HPDE6-E6E7 (cell line): ENCODE results near the gene SMC4.
A peak's percentile ranks its signal among the peaks of the same experiment; 100 is the strongest.
"Not testable (repeated sequence)": the region's sequence is repeated elsewhere in the genome, so short reads cannot be mapped to it uniquely, and the experiment has no call there.

ENCODE experiments used
- DNase-seq: peaks from one replicate; pipeline ENCODE4 v3.0.0; 2011; ENCODE audit warnings: missing footprints; ENCODE audit errors: extremely low spot score

Gene SMC4

DNA sequence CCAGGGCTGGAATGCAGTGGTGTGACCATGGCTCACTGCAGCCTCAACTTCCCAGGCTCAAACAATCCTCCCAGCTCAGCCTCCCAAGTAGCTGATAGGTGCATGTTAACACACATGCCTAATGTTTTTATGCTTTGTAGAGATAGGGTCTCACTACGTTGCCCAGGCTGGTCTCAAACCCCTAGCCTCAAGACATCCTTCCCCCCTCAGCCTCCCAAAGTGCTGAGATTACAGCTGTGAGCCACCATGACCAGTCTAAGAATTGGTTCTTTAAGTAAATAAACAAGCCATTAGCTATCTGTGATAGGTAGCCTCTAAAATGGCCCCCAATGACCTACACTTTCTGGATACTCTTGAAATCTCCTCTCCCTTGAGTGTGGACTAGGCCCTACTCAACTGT is 46.4 kb downstream of the SMC4 start:
- DNase-seq = no peak

DNA sequence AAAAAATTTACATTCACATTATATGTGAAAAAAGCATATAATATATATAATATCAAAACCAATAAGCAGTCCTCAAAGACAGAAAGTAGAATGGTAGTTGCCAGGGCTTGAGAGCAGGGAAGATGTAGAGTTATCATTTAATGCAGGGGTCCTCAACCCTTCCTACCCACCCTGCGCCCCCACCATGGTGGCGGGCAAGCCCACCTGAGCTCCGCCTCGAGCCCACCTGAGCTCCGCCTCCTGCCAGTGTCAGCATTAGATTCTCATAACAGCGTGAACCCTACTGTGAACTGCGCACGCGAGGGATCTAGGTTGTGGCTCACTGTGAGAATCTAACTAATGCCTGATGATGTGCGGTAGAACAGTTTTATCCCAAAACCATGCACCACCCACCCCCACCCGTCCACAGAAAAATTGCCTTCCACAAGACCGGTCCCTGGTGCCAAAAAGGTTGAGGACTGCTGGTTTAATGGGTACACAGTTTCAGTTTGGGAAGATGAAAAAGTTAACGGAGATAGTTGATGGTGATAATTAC is 47.1 kb downstream of the SMC4 start:
- DNase-seq = no peak

DNA sequence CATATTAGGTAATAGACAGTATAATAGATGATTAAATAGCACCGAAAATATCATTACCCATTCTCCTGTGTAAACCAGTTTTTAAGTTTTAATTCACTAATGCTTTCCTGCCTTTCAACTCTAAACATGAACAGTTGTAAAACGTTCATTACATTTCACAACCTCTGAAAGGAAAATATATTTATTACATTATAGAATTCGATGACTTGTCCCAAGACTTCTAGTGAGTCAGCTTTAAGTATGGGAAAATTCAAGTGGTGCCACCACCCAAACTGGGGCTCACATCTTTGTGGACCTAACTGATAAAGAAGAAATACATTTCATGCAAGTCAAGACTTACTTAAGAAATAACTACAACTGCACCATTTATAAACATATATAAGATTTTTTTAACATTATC is 48.1 kb downstream of the SMC4 start:
- no peak for DNase-seq

DNA sequence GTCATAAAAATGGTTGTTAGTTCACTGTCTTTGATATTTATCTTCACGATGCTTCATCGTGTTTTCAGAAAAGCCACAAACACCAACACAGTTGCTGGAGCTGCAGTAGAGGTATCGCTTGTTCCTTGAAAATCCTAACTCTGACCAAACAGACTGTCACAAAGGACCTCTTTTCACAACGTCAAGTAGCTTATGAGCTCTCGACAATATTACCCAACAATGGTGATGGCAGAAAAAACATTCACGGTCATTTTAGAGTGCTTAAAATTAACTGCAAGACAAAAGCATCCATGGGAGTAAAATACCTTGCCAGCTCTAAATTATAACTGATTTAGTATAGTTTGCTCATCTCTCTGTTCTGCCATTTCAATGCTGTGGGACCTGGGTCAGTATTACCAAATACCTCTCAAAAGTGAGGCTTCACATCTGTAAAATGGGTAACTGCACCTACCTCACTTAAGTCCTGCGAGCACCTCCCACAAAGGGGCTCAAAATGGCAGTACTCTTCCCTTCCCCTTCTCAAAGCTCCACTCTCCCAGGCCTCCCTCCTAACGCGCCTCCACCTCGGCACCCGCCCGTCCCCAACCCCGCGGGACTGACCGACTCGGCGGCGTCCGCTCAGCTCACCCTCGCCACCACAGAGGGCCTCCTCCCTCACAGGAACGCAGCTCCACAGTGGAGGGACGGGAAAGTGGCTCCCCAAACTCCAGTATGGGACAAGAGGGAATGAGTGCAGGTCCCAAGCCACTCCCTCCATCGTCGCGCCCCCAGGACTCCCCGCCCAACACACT is 49.6 kb downstream of the SMC4 start:
- DNase-seq = no peak

DNA sequence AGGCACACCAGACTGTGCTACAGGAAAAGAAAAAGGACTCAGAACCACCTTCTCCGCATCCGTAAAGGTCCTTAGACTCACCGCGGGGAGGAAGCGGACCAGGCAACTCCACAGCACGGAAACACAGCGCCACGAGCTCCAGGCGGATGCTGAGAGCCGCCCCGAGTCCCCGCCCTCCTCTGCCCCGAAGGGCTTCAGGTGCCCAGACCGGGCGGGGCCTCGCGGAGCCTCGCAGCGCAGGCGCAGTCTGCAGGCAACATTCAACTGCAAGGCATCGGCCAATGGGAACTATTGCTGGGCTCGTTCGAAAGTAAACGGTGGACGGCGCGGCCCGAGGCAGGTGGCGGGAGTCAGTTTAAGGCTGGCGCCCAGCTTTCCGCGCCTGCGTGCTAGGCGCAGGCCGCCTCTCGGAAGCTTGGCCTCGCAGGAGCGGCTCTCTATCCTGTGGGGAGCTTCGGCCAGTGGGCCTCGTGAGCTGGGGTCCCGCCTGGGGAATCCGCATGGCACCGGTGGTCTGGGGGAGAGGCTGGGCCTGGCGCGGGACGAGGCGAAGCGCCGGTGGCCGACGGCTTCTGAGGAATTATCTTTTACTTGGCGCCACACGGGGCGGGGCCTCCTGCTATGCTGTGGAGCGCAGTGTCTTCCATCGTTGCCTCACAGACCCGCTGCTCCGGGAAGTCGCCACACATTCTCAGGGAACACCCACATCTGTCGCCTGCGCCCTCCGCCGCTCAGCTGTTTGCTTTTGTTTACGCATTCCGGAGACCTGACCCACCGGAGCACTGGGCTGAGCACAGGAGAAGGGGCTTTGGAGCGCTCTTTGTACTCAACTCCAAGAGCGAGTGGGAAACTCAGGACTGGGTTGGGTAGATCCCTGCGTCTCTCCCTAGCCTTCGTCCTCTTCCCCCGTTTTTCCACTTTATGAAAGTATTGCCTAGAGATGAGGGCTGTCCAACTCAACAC is 50.5 kb downstream of the SMC4 start, which contains the start of gene TRIM59:
TRIM59 (minus strand) TSS at position 151 of the 963 bp plus-strand sequence. CDS start 10,603 bp downstream, outside the sequence.
- DNase-seq = peak; percentile 99

DNA sequence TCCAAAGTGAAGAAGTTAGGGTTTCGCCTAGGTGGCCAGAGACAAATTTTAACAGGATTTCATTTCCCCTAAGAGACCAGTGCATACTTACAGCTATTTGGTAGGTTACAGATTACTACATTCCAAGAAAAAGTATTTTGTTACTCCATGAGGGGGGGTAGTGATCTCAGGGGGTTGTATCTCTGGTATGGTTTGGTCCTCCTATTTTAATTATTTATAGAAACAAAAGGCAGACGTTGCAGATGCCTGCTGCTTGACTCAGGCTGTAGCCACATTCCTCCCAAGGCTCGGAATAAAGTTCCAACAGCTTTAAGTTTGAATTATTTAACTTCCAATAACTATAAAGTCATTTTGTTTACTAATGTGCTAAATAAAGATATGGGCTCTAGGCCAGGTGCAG is 51.4 kb downstream of the SMC4 start:
- DNase-seq = no peak

DNA sequence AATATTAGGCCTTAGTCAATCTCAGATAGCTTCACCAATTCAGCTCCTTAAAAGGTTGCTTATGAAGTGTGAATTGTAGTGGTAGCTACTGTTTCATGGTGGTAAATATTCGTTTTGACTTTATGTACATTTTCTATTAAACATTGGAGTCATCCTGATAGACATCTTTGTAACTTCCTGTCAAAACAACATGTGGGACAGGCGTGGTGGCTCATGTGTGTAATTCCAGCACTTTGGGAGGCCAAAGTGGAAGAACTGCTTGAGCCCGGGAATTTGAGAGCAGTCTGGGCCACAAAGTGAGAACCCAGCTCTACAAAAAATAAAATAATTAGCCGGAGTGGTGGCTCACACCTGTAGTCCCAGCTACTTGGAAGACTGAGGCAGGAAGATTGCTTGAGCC is 52.2 kb downstream of the SMC4 start:
- DNase-seq = no peak

DNA sequence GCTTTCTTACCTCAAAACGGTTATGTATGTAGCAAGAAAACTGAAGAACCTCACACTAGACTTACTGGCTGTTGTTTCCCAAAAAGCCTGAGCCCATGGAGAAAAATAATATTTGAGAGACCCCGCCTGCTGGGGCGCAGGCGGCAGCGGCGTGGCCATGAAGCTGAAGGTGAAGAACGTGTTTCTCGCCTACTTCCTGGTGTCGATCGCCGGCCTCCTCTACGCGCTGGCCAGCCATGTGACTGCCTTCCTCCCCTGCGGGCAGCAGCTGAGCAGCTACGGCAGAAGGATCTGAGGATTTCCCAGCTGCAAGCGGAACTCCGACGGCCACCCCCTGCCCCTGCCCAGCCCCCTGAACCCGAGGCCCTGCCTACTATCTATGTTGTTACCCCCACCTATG is 52.8 kb downstream of the SMC4 start:
- DNase-seq = not testable (repeated sequence)

DNA sequence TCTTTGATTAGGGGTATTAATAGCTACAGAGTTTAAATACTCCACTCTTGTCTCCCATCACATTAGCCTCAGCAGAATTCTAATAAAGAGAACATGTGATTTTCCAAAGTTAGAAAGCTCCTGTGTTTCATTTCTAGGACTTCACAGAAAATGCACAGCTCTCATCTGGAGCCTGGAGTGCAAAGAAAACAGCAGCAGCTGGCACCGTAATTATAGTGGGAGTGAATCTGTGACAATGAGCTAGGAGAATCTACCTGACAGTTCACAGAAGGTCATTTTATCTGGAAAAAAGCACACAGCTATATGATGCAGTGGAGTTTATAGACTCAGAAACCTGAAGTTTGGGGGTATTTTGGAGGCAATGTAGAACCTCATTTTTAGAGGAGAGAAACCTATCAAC is 55.5 kb downstream of the SMC4 start:
- no peak for DNase-seq

DNA sequence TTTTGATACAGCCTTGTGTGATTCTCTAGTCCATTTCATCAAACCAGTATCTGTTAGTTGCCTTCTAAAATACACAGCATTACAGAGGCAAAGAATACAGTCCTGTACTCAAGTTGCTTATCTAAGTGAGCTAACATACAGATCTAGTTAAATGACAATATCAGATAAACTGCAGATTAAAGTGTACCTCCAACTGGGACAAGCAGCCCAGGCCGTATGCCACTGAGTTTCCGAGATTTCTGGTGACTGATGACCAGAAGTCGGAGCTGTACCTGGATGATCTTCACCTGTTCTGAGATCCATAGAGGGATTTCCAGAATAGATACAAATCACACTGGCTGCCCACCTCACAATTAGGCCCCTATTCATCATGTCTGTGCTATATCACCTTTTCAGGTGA is 56.4 kb downstream of the SMC4 start:
- DNase-seq = no peak

DNA sequence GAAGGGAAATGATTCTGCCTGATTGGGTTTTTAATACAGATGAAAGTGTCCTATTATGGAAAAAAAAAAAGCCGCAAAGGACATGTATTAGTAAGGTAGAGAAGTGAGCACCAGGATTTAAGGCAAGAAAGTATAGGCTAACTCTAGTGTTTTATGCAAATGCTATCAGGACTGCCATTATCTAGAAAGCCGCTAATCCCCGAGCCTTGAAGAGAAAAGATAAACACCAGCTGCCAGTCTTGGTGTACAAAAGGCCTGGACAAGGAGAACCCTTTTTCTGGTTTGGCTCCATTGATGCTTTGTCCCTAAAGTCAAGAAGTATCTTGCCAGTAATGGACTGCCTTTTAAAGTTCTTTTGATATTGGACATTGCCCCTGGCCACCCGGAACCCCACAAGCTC is 58.7 kb downstream of the SMC4 start:
- DNase-seq = no peak

DNA sequence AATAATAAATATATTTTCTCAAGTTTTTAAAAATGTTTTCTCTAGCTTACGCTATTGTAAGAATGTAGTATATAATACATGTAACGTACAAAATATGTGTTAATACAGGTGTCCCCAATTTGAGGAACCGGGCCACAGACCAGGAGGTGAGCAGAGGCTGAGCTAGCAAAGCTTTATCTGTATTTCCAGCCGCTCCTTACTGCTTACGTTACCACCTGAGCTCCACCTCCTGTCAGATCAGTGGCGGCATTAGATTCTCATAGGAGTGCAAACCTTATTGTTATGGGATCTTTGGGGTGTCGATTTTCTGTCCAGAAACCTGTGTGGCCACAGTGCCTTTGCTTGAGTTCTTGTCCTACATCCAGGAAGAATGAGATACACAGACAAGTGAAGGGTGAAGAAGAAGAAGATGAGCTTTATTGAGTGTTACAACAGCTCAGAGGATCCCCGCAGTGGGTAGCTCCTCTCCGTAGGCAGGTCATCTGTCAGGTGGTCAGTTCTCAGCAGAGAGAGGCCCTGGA is 60.1 kb downstream of the SMC4 start:
- DNase-seq = no peak

DNA sequence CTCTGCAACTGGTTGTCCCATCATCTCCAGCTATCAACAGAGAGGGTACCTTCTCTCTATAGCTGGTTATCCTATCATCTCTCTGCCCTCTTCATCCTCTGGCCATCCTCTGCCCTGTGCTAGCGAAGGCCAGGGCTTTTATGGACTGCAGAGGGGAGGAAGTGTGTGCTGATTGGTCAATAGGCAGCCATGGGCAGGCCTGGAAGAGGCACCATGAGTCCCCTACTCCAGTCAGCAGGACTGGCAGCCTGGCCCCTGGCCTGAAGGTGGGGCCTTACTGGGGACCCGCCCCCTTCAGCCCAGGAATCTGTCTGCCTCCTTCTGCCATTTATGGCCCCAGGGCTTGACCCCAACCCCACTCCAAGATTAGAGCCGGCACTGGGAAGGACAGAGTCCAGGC is 60.6 kb downstream of the SMC4 start:
- no peak for DNase-seq

DNA sequence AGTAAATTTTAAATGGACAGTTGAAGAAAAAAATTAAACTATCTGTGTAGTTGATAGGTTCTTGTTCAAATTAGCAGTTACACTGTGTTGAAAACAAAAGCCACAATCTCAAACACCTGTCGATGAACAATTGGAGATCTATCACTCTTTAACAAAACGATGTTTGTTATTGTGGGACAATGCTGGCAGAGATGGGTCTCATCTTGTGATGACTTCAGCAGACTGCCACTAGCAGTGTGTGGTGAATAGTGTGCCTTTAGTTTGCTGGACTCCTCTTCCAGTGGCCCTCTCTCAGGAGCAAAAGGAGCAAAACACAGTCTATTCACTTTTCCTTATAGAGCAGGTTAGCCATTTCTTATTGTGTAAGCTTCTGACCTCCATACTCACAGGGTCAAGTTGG is 64.9 kb downstream of the SMC4 start:
- no peak for DNase-seq

DNA sequence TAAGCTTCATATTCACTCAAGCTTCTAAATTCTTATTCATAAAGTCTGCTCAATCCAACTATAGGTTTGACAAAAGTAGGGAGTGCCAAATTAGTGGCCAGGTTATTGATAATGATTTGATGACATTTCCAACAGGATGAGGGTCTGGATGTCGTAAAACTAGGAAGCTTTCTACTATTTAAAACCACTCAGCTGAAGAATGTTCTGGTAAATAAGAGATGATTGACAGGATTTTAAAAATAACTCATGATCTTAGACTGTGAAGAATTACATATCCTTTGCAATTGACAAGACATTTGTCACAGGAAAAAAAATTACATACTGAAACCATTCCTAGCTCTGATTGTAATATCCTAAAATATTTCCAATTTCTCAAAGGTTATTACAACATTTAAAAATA is 65.5 kb downstream of the SMC4 start:
- no peak for DNase-seq

DNA sequence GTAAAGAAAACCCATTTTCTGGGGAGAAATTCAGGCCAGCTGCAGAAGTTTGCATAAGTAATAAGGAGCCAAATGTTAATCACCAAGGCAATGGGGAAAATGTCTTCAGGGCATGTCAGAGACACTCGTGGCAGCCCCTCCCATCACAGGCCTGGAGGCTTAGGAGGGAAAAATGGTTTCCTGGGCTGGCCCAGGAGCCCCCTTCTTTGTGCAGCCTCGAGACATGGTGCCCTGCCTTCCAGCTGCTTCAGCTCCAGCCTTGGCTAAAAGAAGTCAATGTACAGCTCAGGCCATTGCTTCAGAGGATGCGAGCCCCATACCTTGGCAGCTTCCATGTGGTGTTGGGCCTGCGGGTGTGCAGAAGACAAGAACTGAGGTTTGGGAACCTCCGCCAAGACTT is 70.7 kb downstream of the SMC4 start:
- no peak for DNase-seq

DNA sequence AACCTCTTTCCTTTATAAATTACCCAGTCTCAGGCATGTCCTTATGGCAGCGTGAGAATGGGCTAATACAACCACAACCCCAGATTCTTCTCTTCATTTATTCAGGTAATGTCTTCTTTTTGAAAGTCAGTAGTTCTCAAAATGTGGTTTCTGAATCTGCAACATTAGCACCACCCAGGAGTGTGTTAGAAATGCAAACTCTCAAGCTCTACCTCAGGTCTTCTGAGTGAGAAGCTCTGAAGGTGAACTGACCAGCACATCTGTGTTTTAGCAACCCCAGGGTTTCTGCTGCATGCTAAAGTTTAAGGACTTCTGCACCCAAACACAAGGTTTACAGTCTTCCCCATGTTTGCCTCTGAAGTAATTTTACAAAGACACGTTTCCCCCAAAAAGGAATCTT is 72.4 kb downstream of the SMC4 start:
- no peak for DNase-seq

DNA sequence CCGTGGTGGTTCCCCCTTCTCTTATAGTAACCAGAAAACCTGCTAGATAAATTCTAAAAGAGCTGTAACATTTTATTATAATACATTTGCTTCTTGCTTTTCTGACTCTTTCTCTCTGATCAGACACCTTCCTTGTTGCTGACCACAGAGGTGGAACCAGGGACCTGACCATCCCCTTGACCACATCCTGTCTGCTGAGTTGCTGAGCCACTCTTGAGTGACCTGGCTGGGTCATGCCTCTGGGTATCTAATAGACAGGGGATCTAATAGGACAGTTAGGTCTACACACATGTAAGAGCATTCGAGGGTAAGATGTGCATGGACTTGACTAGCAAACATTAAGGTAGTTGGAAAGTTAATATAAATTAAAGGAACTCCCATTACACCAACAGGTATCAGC is 72.9 kb downstream of the SMC4 start:
- DNase-seq = no peak

DNA sequence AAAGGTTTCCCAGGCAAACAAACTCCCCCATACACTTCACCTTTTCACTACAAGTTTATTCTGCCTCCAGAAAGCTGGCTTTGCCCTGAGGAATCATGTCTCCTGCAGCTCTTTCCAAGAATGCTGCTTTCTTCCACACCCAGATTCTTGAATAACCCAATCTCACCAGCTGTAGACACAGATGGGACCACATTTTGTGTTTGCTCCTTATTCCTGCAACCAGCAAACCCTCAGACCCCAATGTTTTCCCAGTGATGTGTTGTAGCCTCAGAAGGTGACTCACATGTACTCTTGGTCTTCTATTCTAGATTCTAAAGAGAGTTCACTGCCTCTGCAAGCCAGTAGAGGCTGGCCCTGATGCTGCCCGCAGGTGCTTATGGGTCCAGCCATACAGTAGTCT is 73.8 kb downstream of the SMC4 start:
- no peak for DNase-seq

DNA sequence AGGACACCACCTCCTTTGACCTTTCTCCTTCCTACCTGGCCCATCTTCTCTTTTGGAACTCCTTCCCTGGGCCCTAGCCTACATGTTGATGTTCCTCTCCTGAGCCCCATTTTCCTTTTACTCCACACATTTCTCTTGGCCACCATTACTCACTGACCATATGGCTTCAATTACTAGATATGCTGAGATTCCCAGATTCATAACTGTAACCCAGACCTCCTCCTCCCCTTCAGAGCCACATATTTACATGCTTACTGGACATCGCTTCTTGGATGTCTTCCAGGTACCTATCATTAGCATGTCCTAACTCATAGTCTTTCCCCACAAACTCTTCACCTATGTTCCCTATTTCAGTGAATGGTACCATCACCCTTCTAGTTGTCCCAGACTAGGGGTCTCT is 74.5 kb downstream of the SMC4 start:
- DNase-seq = peak; percentile 49

DNA sequence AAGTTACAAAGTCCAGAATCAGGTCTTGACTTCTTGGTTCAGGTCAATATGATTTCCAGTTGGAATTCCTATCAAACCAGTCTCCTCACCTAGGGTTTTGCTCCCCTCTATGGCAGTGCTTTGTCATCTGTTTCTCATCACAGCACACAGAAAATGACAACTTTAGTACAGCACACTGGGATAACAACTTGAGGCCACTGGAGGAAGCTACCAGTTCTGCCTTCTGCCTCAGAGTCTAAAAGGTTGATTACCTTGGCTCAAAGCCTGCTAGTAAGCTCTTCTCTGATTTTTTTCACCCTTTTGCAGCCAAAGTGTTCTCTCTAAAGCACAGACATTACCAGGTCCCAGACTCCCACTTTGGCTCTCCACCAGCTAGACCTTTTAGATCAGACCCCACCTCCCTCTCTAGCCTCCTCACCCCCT is 75.0 kb downstream of the SMC4 start:
- DNase-seq = no peak

DNA sequence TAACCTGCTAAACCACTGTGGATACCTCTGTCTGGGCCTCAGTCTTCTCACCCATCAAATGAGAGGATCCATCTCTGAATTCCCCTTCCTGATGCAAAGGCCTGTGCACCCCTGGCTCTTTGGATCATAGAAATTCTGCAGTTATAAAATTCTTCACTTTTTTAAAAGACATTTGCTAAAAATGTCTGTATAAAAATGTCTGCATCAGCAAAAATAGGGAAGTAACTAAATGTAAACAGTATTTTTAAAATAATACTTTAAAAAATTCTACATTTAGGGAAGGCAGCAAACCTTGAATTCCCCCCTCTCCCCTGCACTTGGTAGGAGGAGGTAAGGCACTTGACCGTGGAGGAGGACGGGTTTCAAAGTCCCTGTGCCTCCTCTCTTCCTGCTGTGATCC is 75.7 kb downstream of the SMC4 start:
- DNase-seq = no peak
